Measurements from ENCODE around the gene MFAP3L. TPM values are rescaled to one million over a fixed set of nuclear protein-coding genes. Genes with fewer than 3 reads are reported as not detected.

The MFAP3L gene
- total RNA-seq, result 8.0 and 8.2 TPM in 2 replicates

GRCh38 chr4:170026253-170027021, at the start of gene MFAP3L:
Gene MFAP3L, minus strand, starts transcription at chr4:170026395. Its CDS starts 20,518 bp downstream, at chr4:170005877.

Other genes starting within 250 kb of the MFAP3L start
- 0.68 and 3.6 TPM in 2 replicates for gene AADAT, start 63.6 kb upstream of the MFAP3L start, total RNA-seq

Data from nasal cavity respiratory epithelium epithelial cell of viscerocranial mucosa (primary cell).